Stimulated activated CD8-positive, alpha-beta memory T cell treated with anti-CD3 and anti-CD28 coated beads, Interleukin-15, amount 100 ng/mL, for 1 hour (primary cell): Measurements from ENCODE around the gene DCLK2.
"Not testable (repeated sequence)": the region's sequence is repeated elsewhere in the genome, so short reads cannot be mapped to it uniquely, and the experiment has no call there.

Source experiments
- DNase-seq: peaks from one replicate; pipeline ENCODE4 v3.0.0-alpha.2; 2020; ENCODE audit warnings: low read depth

The DCLK2 gene

GRCh38 chr4:150152766-150153165 lies 74.5 kb downstream of the DCLK2 start:
- DNase-seq: no peak

GRCh38 chr4:150155391-150155790 lies 77.1 kb downstream of the DCLK2 start:
- no peak for DNase-seq

GRCh38 chr4:150156543-150156942 lies 78.3 kb downstream of the DCLK2 start:
- no peak for DNase-seq

GRCh38 chr4:150158041-150158440 lies 79.8 kb downstream of the DCLK2 start:
- no peak for DNase-seq

GRCh38 chr4:150160473-150160872 lies 82.2 kb downstream of the DCLK2 start:
- DNase-seq: no peak

- DNase-seq: no peak
These were observed 82.9 kb downstream of the DCLK2 start for GRCh38 chr4:150161109-150161508.

GRCh38 chr4:150162020-150162419 lies 83.8 kb downstream of the DCLK2 start:
- DNase-seq: not testable (repeated sequence)

GRCh38 chr4:150164055-150164454 lies 85.8 kb downstream of the DCLK2 start:
- DNase-seq: no peak

- no peak for DNase-seq
These were observed 86.8 kb downstream of the DCLK2 start for GRCh38 chr4:150164956-150165629.

GRCh38 chr4:150167054-150167453 lies 88.8 kb downstream of the DCLK2 start:
- DNase-seq: no peak

GRCh38 chr4:150173432-150173861 lies 95.2 kb downstream of the DCLK2 start:
- DNase-seq: no peak

GRCh38 chr4:150173982-150174398 lies 95.7 kb downstream of the DCLK2 start:
- no peak for DNase-seq

- no peak for DNase-seq
These were observed 98.3 kb downstream of the DCLK2 start for GRCh38 chr4:150176547-150176946.

- no peak for DNase-seq
These were observed 99.9 kb downstream of the DCLK2 start for GRCh38 chr4:150178161-150178560.

GRCh38 chr4:150181536-150181935 lies 103.3 kb downstream of the DCLK2 start:
- no peak for DNase-seq

GRCh38 chr4:150182794-150183193 lies 104.5 kb downstream of the DCLK2 start:
- no peak for DNase-seq

- not testable (repeated sequence) for DNase-seq
These were observed 106.8 kb downstream of the DCLK2 start for GRCh38 chr4:150185033-150185432.

GRCh38 chr4:150192986-150193385 lies 114.7 kb downstream of the DCLK2 start:
- DNase-seq: no peak

- not testable (repeated sequence) for DNase-seq
These were observed 119.0 kb downstream of the DCLK2 start for GRCh38 chr4:150197256-150197655.

GRCh38 chr4:150199056-150199455 lies 120.8 kb downstream of the DCLK2 start:
- no peak for DNase-seq

GRCh38 chr4:150205016-150205415 lies 126.8 kb downstream of the DCLK2 start:
- no peak for DNase-seq

GRCh38 chr4:150206265-150206664 lies 128.0 kb downstream of the DCLK2 start:
- DNase-seq: no peak

GRCh38 chr4:150206954-150207353 lies 128.7 kb downstream of the DCLK2 start:
- no peak for DNase-seq

GRCh38 chr4:150207871-150208270 lies 129.6 kb downstream of the DCLK2 start:
- no peak for DNase-seq
